Adrenal gland (tissue), 12 donors: ENCODE measurements around the gene ATP6V0E1. TPM values are rescaled to one million over a fixed set of nuclear protein-coding genes. Genes with fewer than 3 reads are reported as not detected.

ENCODE experiments used
- DNase-seq, 7 donors: peaks; one replicate each; pipeline ENCODE4 v3.0.0-alpha.2; 2019 to 2020
- H3K27ac ChIP-seq, 5 donors: fragments of 200-600 bp; sonication (generic) in 4 of 5; 1 replicate in 3 of 5; 2 replicates in 2 of 5; pipeline versions ENCODE4 v1.5.1 to v1.8.0; 2016 to 2020; ENCODE audit warnings: mild to moderate bottlenecking in 1 of 5
- H3K27me3 ChIP-seq: fragments of 200-600 bp; 2 replicates; pipeline ENCODE4 v1.8.0; 2021
- H3K36me3 ChIP-seq, 2 donors: fragments of 200-600 bp; replicated peaks in 1 of 2; 1 replicate in 1 of 2; 2 replicates in 1 of 2; pipeline versions ENCODE4 v1.5.1 to v1.8.0; 2018 to 2022
- H3K4me1 ChIP-seq, 2 donors: fragments of 200-600 bp; replicated peaks in 1 of 2; 1 replicate in 1 of 2; 2 replicates in 1 of 2; pipeline versions ENCODE4 v1.5.1 to v1.8.0; 2018 to 2021
- H3K4me3 ChIP-seq, 4 donors: fragments of 200-600 bp; sonication (generic) in 3 of 4; one replicate each; pipeline ENCODE4 v1.5.1; 2016 to 2018
- H3K9me3 ChIP-seq, 3 donors: fragments of 200-600 bp; sonication (generic) in 1 of 3; replicated peaks in 1 of 3; 1 replicate in 2 of 3; 2 replicates in 1 of 3; pipeline versions ENCODE4 v1.5.1 to v1.8.0; 2016 to 2021
- POLR2A ChIP-seq, 2 donors: fragments of 450-650 bp; IDR thresholded peaks; one replicate each; pipeline ENCODE4 v1.6.1; 2017; ENCODE audit warnings: antibody characterized with exemption in 2 of 2, mild to moderate bottlenecking in 2 of 2, moderate library complexity in 1 of 2
- WGBS, 4 donors: extraction: QIAGEN DNeasy Blood & Tissue Kit in 2 of 4; methylation state at CpG; one replicate each; pipeline versions ENCODE4 v1.1.5 to v1.1.7; 2013 to 2017; 5-methylcytosine and 5-hydroxymethylcytosine counted together
- intact Hi-C, 2 donors: fragments of 100-400 bp; cut with DNase I; formaldehyde crosslinking; loops; one replicate each; pipeline versions ENCODE4 v1.14.1 to v1.15.0; 2022 to 2023
- polyA plus RNA-seq, 3 donors: library from polyadenylated mRNA; stranded (reverse); fragments of 200-250 nt in 2 of 3; fragments of 350-450 nt in 1 of 3; fragmentation: Illumina TruSeq in 1 of 3; extraction: RNeasy Lipid Tissue Mini Kit (QIAGEN cat#74804) in 1 of 3; gene quantifications; one replicate each; pipeline ENCODE4 v1.2.3, GENCODE V29; 2013 to 2014
- total RNA-seq, 9 donors: library from RNA; depleted of rRNA in 4 of 9; stranded (reverse); fragments of >200 nt in 4 of 9; fragments of 120-200 nt in 1 of 9; fragmentation: NEBNext Ultra II Directional in 1 of 9; extraction: Animal tissue kit (Norgen Biotek cat#: 25700) in 1 of 9; gene quantifications; one replicate each; pipeline versions ENCODE4 v1.1.0 to v1.2.4, GENCODE V29; 2013 to 2023
- TF ChIP-seq, protein P1 (sequence below), 6 experiments: fragments of 450-650 bp in 4 of 6; fragments of 200-600 bp in 2 of 6; sonication (generic) in 1 of 6; IDR thresholded peaks; 1 replicate in 5 of 6; 2 replicates in 1 of 6; pipeline versions ENCODE4 v1.5.1 to v1.8.0; 2016 to 2021; ENCODE audit warnings: antibody characterized with exemption in 6 of 6, mild to moderate bottlenecking in 2 of 6, moderate library complexity in 1 of 6
- donor health status: healthy with polysubstance abuse.
- donor health status: Bipolar disorder and iron deficiency.
- donor health status: DM: yes; HTN: yes; CAD: no.
- donor health status: DM: no; HTN: no; CAD: no.
- donor health status: DM: no; HTN: no; CAD: no.
- donor health status: DM: yes; HTN: yes; CAD: no.

Gene ATP6V0E1
- total and polyA plus RNA-seq, 12 donors = 139 to 413 (median 253) TPM

DNA sequence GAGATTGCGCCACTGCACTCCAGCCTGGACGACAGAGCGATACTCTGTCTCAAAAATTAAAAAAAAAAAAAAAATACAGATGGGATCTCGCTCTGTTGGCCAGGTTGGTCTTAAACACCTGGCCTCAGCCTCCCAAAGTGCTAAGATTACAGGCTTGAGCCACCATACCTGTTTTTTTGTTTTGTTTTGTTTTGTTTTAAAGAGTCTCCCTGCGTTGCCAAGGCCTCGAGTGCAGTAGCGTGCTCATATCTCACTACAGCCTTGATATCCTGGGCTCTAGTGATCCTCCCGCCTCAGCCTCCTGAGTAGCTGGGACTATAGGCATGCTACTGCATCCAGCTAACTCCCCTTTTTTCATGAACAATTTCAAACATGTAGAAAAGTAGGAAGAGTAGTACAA is 7.2 kb downstream of the ATP6V0E1 start:
- no peaks in the 10 kb centered on the region for H3K9me3 ChIP-seq
- H3K27me3 ChIP-seq = no peaks in the 10 kb centered on the region
- 91 to 95% (median 93%) methylated on average over 8 of the region's 8 CpGs for WGBS, 4 donors
- TF ChIP-seq POLR2A (IDR thresholded peaks at IDR 0.05) = no peak
- TF ChIP-seq, protein P1, sequence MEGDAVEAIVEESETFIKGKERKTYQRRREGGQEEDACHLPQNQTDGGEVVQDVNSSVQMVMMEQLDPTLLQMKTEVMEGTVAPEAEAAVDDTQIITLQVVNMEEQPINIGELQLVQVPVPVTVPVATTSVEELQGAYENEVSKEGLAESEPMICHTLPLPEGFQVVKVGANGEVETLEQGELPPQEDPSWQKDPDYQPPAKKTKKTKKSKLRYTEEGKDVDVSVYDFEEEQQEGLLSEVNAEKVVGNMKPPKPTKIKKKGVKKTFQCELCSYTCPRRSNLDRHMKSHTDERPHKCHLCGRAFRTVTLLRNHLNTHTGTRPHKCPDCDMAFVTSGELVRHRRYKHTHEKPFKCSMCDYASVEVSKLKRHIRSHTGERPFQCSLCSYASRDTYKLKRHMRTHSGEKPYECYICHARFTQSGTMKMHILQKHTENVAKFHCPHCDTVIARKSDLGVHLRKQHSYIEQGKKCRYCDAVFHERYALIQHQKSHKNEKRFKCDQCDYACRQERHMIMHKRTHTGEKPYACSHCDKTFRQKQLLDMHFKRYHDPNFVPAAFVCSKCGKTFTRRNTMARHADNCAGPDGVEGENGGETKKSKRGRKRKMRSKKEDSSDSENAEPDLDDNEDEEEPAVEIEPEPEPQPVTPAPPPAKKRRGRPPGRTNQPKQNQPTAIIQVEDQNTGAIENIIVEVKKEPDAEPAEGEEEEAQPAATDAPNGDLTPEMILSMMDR (IDR thresholded peaks at IDR 0.05) = no peak
- no peak overlapping the region for H3K27ac ChIP-seq
- intact Hi-C loops = no loop called here
- H3K4me3 ChIP-seq = no peak overlapping the region
- DNase-seq = no peak
- peaks cover 0 to 21% of the 10 kb centered on the region in 2 donors for H3K4me1 ChIP-seq
- peaks cover 0 to 21% of the 10 kb centered on the region in 2 donors for H3K36me3 ChIP-seq

DNA sequence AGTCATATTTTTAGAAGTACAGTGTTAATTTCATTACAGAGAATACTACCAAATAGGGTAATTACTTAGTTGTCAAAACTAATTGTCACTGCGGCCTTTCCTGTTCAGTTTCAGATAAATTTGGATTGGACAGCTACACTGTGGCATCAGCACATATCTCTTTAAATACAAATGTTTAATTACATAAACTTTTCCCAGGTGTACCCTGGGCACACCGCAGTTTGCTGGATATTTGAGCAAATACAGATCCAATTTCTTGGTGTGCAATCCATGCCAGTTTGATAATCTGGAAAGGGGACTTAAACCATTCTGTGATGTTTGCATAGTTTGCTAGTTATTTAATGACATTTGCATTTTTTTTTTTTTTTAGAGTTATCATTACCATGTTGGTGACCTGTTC is 10.8 kb downstream of the ATP6V0E1 start:
- intact Hi-C loops = no loop called here
- H3K9me3 ChIP-seq = no peaks in the 10 kb centered on the region
- H3K4me1 ChIP-seq = peaks cover 0 to 6% of the 10 kb centered on the region in 2 donors
- TF ChIP-seq, protein P1 (IDR thresholded peaks at IDR 0.05) = no peak
- TF ChIP-seq POLR2A (IDR thresholded peaks at IDR 0.05) = no peak
- peaks cover 0 to 38% of the 10 kb centered on the region in 2 donors for H3K36me3 ChIP-seq
- 87 to 98% (median 96%) methylated on average over 2 of the region's 2 CpGs for WGBS, 4 donors
- no peak overlapping the region for H3K27ac ChIP-seq
- DNase-seq = no peak
- no peak overlapping the region for H3K4me3 ChIP-seq
- H3K27me3 ChIP-seq = no peaks in the 10 kb centered on the region

DNA sequence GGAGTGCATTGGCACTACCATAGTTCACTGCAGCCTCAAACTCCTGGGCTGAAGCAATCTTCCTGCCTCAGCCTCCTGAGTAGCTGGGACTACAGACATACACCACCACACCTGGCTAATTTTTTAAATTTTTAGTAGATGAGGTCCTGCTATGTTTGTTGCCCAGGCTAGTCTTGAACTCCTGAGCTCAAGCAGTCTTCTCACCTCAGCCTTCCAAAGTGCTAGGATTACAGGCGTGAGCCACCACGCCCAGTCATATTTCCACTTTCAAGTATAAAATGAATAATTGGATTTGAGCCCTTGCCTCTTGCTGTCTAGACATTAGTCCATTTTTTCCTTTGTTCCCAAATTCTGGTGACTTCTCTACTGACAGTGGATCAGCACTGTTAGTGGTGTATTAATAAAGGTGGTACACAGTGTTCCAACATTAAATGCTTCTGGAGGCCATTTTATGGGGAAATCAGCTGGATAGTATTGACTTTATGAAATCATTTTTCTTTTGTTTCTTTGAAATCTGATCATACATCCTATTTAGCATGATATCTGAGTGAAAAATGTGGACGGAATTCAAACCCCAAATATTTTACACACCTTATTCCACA is 15.9 kb downstream of the ATP6V0E1 start:
- peaks cover 0 to 34% of the 10 kb centered on the region in 2 donors for H3K36me3 ChIP-seq
- TF ChIP-seq, protein P1 (IDR thresholded peaks at IDR 0.05) = no peak
- no peak for TF ChIP-seq POLR2A (IDR thresholded peaks at IDR 0.05)
- no peaks in the 10 kb centered on the region for H3K9me3 ChIP-seq
- H3K4me3 ChIP-seq = no peak overlapping the region
- 88 to 96% (median 94%) methylated on average over 3 of the region's 3 CpGs for WGBS, 4 donors
- intact Hi-C loops = no loop called here
- peaks cover 0 to 37% of the 10 kb centered on the region in 2 donors for H3K4me1 ChIP-seq
- H3K27me3 ChIP-seq = no peaks in the 10 kb centered on the region
- DNase-seq = no peak
- H3K27ac ChIP-seq = no peak overlapping the region

DNA sequence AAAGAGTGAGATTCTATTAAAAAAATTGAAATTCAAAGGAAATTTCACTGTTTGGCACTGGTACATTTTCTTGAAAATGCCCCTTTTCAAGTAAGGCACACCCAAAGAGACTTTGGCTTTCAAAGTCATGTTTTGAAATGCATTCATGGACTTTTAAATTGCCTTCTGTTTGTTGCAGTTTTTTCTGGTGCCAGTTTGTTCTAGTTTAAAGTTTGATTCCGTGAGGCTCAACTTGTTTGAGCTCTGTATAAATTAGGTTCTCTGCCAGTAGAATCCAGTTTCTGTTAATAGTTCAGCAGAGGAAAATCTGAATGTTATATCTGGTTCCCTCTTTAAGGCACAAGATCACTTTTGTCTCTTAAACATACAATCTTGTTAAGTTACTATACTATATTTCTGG is 16.4 kb downstream of the ATP6V0E1 start:
- Histone ChIP-seq H3K4me3 (no peak overlapping the region), H3K27ac (no peak overlapping the region), H3K36me3 (peaks cover 0 to 30% of the 10 kb centered on the region in 2 donors), H3K4me1 (peaks cover 0 to 42% of the 10 kb centered on the region in 2 donors), H3K9me3 (no peaks in the 10 kb centered on the region), H3K27me3 (no peaks in the 10 kb centered on the region)
- TF ChIP-seq, protein P1 (IDR thresholded peaks at IDR 0.05) = no peak
- no peak for TF ChIP-seq POLR2A (IDR thresholded peaks at IDR 0.05)
- 64 to 81% (median 69%) methylated on average over 1 of the region's 1 CpG for WGBS, 4 donors
- intact Hi-C loops = no loop called here
- no peak for DNase-seq
